GM21576 (cell line): ENCODE data around the gene ASGR1.
"Not testable (repeated sequence)": the region's sequence is repeated elsewhere in the genome, so short reads cannot be mapped to it uniquely, and the experiment has no call there.

Experiments
- ATAC-seq: cut with Tn5 transposase; IDR thresholded peaks from one replicate; pipeline ENCODE4 v1.9.1; 2021; ENCODE audit warnings: mild to moderate bottlenecking, moderate library complexity; ENCODE audit not compliant: unreplicated experiment

The ASGR1 gene

GRCh38 chr17:7126386-7126785 is 52.8 kb downstream of the ASGR1 start:
- ATAC-seq: not testable (repeated sequence)

GRCh38 chr17:7124923-7125322 is 54.2 kb downstream of the ASGR1 start:
- ATAC-seq: no peak

- no peak for ATAC-seq
Measured at GRCh38 chr17:7123844-7124243, 55.3 kb downstream of the ASGR1 start.
